Dermis blood vessel endothelial cell (primary cell): ENCODE measurements around the gene NUP93. TPM values are rescaled to one million over a fixed set of nuclear protein-coding genes. Genes with fewer than 3 reads are reported as not detected.

ENCODE experiments used
- DNase-seq: peaks from one replicate; pipeline ENCODE4 v3.0.0; 2010
- total RNA-seq: library from RNA; depleted of rRNA; stranded (reverse); fragments of >200 nt; gene quantifications from 2 replicates; pipeline ENCODE4 v1.2.3, GENCODE V29; 2014

The NUP93 gene
- total RNA-seq, result 59.7 and 98.4 TPM in 2 replicates

DNA sequence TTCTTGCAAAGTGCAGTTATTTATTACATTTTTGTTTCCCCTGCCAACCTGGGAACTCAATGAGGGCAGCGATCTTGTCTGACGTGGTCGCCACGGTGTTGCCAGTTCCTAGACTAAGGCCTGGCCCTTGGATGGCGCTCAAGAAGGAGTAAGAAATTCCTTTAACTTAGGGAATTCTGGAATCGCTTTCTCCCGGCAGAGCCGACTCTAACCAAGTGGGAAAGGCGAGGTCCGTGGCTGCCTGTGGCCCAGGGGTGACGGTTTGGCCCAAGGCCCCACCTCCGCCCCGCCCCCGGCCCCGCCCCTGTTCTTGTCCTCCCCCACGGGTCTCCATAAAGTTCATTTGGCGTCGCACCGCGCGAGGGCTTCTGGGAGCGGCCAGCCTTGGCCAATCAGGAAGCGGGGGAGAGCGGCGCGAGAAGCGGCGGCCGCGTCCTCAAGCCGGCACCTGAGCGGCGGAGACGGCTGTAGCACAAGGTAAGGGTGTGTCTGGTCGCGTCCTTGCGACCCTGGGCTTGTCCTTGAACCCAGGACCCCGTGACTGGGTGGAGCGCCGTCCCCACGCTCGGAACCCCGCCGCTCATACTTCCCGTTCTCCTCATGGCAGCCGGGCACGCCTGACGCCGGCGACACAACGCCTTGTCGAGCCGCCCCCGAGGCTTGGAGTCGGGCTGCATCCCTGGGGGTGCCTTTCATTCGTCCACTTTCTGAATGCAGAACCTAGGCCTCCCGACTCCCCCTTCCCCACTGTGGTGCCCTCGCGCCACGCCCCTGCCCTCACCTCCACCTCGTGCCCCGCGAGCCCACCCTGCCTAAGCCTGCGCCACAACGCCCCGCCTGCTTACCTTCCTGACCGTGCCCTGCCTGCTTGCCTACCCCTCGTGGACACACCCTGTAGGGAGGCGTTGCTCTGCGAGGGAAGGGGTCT lies at the start of gene NUP93:
TSS of gene NUP93 (plus strand) at position 395 of the 928 bp plus-strand sequence. CDS start 18,119 bp downstream, outside the sequence.
- DNase-seq, result peak; percentile 96

DNA sequence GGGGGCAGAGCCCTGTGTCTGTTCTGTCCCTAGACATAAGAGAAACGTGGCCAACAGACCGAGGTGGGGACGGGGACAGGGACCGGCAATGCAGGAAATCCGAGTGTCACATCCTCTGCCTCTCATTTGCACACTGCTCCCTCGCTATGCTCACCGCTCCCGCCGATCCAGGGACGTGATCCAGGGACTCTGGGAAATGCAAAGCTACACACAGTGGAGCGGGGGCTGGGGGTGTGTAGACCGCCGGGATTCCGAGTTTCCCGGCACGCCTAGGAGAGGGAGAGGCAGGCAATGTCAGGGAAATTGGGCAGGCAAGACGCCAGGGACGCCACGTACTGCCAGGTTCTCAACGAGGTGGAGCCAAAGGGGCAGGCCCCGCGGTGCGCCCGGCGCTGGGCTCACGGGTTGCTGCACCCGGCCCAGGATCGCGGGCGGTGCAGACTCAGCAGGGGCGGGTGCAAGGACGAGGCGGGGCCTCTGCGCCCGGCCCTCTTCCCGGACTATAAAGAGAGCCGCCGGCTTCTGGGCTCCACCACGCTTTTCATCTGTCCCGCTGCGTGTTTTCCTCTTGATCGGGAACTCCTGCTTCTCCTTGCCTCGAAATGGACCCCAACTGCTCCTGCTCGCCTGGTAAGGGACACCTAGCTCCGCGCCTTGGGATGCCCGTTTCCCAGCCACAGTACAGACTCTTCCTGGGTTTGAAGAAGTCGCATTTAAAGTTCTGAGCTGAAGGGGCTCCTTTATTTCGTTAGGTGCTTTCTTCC lies 47.8 kb upstream of the NUP93 start, which contains the start of gene MT1X:
TSS of gene MT1X (plus strand) at position 532 of the 764 bp plus-strand sequence. CDS start at position 603, 71 bp downstream.
- DNase-seq, result peak; percentile 83

DNA sequence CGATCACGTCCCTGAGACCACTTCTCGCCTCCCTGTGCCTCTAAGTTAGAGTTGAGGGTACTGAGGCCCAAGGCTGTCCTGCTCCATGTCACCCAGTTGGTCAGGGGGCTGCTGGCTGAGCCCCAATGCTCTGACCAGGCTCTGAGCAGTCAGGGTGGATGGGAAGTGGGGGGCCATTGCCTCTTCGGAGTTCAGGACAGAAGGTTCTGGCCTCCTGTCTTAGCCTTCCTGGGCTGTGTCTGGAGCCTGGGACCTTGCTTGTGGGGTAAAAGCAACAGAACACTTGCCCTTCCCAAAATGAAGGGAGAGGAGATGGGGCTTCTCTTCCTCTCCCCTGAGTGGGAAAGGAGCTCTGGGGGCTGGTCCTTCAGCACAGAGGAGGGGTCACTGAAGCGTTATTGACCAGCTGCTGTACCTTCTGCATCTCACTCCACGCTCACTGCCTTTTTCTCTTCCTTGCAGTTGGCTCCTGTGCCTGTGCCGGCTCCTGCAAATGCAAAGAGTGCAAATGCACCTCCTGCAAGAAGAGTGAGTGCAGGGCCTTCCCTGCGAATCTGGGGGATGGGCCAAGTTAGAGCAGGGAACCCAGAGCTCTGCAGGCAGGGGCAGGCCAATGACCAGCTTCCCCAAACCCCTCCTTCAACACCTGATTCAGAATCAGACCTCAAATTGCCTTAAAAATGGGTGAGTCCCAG lies 47.1 kb upstream of the NUP93 start:
- DNase-seq, result no peak

DNA sequence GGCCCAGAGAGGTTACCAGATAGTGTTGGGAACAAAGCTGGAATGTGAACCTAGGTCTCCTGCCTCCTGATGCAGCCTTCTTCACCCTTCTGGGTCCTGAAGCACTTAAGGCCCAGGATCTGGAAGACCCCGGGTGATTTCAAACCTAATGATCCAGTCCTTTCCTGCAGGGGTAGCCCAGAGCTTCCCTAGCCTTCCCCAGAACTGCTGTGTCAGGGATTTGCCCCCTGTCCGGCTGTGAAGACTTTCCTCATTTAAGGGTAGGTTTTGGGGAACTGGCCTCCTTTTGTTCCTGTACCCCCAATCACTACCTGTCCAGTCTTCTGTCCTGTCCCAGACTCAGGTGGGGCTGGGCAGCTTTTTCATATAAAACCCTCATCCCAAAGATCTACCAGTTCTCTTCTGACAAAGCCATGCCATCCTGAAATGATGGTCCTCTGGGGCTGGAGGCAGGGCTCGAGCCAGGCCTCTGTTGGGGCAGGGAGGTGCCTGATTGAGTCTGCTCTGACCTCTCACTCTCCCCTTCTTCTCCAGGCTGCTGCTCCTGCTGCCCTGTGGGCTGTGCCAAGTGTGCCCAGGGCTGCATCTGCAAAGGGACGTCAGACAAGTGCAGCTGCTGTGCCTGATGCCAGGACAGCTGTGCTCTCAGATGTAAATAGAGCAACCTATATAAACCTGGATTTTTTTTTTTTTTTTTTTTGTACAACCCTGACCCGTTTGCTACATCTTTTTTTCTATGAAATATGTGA lies 46.3 kb upstream of the NUP93 start:
- DNase-seq, result no peak

DNA sequence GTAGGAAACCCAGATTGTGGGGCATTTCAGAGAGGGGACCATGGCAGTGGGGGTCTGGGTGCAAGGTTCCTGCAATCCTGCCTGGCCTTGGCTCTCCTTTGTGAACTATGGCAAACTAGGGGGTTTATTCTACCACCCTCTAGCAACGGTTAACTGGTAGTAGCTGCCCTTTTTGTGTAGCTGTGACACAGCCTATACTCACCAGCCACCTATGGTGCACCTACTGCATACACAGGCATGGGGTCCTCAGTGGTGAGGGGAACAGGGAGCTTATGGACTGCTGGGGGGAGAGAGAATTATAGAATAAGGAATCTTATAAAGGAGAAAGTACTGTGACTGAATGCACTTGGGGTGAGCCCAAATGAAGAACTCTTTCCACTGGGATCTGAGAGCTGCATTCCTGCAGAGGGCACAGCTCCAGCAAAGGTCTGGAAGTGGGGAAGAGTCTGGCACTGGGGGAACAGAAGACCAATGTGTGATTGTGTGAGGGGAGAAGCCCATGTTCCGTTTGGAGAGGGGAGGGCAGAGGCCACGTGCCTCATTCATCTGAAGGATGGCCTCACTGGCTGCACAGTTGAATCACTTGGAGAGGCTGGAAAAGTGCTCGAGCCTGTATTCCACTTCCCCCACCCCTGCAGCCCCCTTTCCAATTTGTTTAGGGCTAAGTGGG lies 45.5 kb upstream of the NUP93 start:
- no peak for DNase-seq

DNA sequence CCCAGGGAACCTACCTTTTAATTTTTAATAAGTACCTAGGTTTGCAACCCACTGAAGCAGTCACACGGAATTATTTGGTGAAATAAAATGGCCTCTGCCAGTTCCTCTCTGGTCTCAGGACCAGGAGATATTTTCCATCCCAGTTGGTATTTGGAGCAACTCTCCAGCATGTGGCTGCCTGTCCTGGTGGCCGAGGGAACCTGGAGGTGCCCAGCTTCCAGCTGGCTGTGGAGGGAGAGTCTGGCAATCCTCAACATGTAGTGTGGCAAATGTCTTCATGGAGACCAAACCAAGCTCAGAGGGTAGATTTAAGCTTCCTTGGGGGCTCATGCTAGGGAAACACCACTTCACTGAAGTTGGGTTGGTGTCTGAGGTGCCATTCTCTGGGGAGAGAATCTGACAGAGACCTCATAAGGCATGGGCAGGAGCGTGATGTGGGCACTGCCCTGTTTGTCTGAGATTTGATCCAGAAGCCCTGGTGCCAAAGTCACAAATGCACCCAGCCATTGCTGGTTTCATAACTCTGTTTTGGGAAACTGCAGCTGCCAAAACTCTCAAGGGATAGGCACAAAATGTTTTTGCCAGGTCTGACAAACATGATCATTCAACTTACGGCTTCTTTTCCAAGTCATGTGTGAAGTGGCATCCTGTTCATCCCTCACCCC lies 44.9 kb upstream of the NUP93 start:
- no peak for DNase-seq

DNA sequence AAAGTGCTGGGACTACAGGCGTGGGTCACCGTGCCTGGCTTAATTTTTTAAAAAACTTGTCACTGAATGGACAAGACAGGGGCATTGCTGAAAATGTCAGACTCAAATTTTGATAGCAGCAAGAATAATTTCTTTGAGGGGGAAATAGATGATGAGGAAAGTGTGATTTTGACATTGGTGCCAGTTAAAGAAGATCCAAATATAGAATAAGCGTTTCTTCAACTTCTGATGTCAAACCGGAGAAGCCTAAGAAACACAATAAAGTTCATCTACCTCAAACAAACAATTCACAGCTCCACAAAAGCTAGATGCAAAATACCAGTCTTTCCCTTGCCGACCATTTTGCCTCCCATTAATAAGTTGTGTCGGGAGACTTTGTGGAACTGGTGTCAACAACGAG lies 43.2 kb upstream of the NUP93 start:
- DNase-seq, result no peak

DNA sequence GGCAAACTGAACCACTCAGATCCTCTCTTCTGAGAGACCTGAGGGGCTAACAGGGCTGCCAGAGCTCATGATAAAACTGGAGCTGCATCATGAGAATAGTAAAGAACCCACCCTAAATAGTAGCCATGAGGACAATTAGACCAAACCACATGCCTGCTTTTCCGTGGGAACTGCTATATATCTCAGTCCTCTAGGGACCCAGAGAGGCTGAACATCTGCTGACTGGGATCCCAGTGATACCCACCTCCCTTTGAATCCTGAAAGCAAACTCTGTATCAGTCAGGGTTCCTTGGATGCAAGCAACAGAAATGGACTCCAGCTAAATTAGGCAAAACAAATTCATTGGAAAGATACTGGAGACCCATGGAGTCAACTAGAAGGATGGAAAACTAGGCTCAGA lies 41.2 kb upstream of the NUP93 start:
- no peak for DNase-seq

DNA sequence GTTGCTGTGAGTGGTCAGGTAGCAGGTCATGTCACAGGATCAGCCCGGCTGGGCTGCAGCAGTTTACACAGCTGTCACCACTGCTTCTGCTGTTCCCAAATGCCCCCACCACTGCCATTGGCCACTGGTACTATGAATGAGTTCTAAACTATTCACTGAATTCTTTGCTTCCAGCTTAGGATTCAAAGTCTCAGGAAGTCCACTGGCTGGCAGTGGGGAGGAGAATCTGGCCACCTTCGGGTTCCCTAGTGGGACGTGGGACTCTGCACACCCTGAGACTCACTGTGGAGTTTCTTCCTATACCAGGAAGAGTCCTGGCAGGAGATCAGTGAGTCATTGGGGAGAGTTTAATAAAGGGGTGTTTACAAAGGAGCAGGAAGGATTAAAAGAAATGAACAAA lies 40.8 kb upstream of the NUP93 start:
- DNase-seq, result no peak

DNA sequence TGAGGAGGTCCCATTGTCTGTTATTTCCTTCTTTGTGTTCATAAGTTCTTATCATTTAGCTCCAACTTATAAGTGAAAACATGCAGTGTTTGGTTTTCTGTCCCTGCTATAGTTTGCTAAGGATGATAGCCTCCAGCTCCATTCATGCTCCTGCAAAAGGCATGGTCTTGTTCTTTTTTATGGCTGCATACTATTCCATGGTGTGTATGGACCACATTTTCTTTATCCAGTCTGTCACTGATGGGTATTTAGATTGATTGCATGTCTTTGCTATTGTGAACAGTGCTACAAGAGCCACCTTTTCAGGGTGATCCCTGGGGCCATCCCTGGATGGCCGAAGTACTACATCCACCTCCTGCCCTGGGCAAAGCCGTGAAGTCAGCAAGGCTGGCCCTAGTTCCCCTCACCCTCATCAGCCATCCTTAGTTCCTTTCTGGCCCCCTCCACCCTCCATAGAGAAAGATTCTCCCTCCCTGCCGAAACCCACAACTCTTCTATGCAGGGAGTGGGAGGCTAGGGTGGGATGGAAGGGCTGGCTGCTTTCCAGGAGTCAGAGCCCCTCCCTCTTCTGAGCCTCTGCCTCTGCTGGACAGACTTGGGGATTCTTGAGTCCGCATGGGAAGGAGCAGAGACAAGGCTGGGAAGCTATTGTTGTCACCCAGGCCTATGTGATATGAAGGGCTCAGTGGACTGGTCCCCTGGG lies 39.4 kb upstream of the NUP93 start:
- no peak for DNase-seq

DNA sequence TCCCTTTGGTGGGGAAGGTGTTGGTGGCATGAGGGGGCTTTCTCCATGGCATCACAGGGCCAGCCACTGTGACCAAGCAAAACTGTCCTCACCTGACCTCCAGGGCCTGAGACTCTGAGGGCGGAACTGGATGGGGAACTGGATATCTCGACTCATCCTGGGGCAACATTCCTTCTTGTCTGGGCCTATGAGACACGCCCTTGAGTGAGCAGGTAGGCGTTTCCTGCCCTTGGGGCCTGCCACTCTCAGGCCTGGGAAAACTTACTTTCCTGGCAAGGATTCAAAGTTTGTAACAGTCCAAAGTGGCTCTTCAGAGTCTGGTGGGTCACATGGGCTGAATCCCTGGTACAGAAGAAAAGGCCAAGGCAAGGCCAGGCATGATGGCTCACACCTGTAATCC lies 38.0 kb upstream of the NUP93 start:
- DNase-seq, result no peak

DNA sequence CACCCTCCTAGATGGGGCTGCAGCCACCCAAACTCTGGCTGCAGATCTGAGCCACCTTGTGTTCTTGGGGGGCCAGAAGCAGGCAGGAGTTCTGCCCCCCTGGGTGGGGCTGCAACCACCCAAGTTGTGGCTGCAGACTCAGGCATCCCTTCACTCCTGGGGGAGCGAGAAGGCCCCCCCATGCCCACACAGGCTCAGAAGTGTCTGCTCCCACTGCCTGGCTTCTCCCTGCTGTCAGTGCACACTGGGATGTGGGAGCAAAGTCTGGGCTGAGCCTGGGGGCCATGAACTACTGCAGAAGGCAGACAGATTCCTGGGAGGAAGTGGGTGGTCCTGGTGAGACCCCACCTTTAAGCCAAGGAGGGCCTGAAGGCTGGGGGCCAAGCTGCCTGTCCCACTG lies 34.7 kb upstream of the NUP93 start:
- DNase-seq, result no peak

DNA sequence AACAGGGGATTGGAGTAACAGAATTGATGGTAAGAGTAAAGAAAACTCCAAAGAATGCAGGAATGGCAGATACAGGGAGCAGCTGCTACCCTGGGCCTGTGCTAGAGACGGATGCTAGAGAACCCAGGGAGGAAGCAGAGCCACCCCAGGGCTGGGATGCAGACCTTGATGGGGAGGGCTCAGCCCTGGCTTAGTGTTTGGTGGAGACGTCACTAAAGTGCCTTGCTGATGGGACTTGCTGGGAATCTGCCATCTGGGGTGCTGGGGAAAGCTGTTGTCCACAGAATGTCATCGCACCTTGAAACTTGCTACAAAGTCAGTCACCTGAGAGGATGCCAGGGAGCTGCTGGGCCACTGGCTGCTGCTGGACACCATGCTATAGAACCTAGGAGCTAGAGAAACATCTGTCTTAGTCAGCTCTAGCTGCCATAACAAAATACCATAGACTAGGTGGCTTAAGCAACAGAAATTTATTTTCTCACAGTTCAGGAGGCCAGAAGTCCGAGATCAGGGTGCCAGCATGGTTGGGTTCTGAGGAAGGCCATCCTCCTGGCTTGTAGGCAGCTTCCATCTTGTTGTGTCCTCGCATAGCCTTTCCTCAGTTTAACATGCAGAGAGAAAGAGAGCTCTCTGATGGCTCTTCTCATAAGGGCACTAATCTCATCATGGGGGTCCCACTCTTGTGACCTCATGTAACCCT lies 32.3 kb upstream of the NUP93 start:
- DNase-seq, result no peak

DNA sequence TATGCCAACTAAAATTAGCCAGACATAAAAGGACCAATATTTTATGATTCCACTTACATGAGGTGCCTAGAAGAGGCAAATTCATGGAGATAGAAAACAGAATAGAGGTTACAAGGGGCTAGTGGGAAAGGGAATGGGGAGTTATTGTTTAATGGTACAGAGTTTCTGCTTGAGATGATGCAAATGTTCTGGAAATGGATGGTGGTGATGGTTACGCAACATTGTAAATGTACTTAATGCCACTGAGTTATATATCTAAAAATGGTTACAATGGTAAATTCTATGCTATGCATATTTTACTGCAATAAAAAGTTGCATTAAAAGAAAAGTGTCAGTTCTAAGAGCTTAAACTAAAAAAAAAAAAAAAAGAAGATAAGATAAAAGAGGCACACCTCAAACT lies 29.7 kb upstream of the NUP93 start:
- no peak for DNase-seq

DNA sequence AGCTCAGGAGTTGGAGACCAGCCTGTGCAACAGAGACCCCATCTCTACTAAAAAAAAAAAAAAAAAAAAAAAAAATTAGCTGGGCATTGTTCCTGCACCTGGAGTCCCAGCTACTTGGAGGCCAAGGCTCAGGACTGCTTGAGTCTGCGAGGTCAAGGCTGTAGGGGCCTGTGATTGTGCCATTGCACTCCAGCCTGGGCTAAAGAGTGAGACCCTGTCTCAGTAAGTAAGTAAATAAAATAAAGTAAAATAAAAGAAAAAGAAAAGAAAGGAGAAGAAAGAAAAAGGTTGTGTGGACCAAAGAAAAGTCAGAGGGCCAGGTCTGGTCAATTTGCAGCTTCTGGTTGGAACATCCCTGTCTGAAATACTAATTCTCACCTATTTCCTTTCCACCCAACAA lies 29.3 kb upstream of the NUP93 start:
- no peak for DNase-seq

DNA sequence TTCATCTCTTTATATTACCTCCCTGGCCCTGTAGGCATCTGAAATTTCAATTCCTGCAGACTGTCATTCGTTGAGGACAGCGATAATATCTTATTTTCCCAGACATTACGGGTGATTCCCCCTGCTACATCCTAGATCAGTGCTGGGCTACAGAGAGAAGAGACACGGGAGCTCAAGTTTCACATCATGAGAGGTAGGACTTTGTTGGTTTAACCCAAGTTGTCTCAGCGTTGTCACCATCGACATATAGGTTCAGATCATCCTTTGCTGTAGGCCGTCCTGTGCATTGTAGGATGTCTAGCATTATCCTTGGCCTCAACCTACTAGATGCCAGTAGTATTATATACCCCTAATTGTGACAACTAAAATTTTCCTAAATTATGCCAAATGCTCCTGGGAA lies 28.4 kb upstream of the NUP93 start:
- no peak for DNase-seq

DNA sequence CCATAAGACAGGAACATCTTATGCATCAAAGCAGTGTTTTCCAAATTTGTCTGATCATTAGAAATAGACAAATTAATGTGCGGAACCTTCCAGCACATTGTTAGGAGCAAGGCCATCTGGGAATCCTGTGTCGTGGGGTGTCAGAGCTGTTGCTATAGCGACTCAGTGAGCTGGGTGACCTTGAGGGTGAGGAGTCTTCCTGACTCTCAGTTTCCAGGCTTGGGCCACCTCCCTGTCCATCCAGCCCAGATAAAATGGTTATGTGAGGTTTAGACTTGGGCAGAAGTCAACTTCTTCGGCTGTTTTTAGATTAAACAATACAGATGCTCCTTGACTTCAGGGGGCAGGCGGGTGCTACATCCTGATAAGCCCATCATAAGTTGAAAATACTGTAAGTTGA lies 27.1 kb upstream of the NUP93 start:
- DNase-seq, result no peak

DNA sequence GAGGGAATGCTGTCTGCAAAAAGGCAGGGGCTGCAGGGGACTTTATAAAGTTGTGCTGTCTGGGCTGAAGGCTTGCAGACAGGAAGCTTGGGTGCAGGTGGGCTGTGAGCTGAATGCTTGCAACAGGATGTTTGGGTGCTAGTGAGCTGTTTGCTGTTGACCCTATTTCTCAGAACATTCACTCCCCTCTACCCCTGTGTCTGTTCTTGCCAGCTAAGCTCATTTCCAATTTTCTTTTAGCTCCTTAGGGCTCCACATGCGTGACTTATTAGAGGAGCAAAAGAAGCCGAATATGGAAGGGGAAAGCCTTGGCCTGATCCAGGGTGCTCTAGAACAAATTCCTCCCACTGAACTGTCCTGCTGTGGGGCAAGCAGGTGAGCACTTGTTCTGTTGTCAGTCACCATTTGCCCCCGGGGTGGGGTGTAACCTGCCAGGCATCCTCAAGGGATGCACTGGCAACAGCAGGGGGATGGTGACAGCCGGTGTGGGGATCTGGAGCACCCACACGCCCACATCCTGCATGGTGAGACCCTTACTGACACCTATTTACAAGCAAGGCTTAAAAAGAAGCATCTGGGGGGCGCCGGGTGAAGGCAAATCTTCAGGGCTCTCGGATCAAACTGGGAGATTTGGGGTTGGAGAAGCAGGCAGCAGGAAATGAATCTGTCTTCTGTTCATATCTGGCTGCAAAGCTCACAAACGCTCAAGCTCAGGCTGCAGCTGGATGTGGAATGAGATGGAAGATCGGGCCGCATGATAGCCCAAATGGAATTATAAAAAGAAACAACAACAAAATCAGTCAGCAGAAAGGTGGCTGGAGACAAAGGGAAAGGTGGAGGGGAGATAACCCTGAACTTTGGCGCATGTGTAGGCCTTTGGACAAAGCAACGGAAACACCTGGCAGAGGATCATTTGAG lies 21.1 kb upstream of the NUP93 start:
- peak; percentile 50 for DNase-seq
